OCI-LY3 (cell line): ENCODE data around the gene WNT2.
"Not testable (repeated sequence)": the region's sequence is repeated elsewhere in the genome, so short reads cannot be mapped to it uniquely, and the experiment has no call there.

Experiments
- H2AFZ ChIP-seq: fragments of 200-600, 300-600 bp; shearing (Covaris generic); 2 replicates; pipeline ENCODE4 v1.6.0; 2014; ENCODE audit warnings: antibody characterized with exemption, low read depth, low read length
- H3K27ac ChIP-seq: fragments of 200-600, 300-600 bp; sonication (generic); 2 replicates; pipeline ENCODE4 v1.5.1; 2014; ENCODE audit warnings: mild to moderate bottlenecking, low read length, moderate library complexity, mixed read lengths
- H3K27me3 ChIP-seq: fragments of 200-600, 300-600 bp; sonication (generic); 2 replicates; pipeline ENCODE4 v1.6.1; 2014; ENCODE audit warnings: low read depth, low read length, mixed read lengths
- H3K36me3 ChIP-seq: fragments of 200-600, 300-600 bp; sonication (generic); replicated peaks from 2 replicates; pipeline ENCODE3; 2014; ENCODE audit warnings: low read depth, low read length, mixed read lengths
- H3K4me1 ChIP-seq: fragments of 300-600, 200-600 bp; sonication (generic); 2 replicates; pipeline ENCODE4 v1.6.1; 2014; ENCODE audit warnings: low read length, mixed read lengths
- H3K4me2 ChIP-seq: fragments of 200-600, 300-600 bp; sonication (generic); 2 replicates; pipeline ENCODE4 v1.6.1; 2014; ENCODE audit warnings: low read length, mixed read lengths
- H3K4me3 ChIP-seq: fragments of 300-600, 200-600 bp; sonication (generic); 2 replicates; pipeline ENCODE4 v1.5.1; 2014; ENCODE audit warnings: antibody characterized with exemption, mild to moderate bottlenecking, low read length, moderate library complexity
- H3K79me2 ChIP-seq: fragments of 300-600, 200-600 bp; shearing (Covaris generic); 2 replicates; pipeline ENCODE4 v1.6.1; 2014; ENCODE audit warnings: mild to moderate bottlenecking, low read length, mixed read lengths
- H3K9ac ChIP-seq: fragments of 300-600, 200-600 bp; shearing (Covaris generic); 2 replicates; pipeline ENCODE4 v1.6.0; 2014; ENCODE audit warnings: mild to moderate bottlenecking, low read length, moderate library complexity
- H3K9me3 ChIP-seq: fragments of 200-600, 300-600 bp; shearing (Covaris generic); 2 replicates; pipeline ENCODE4 v1.6.1; 2014; ENCODE audit warnings: low read length, mixed read lengths; ENCODE audit not compliant: insufficient read depth
- H4K20me1 ChIP-seq: fragments of 200-600, 300-600 bp; sonication (generic); 2 replicates; pipeline ENCODE4 v1.6.1; 2016; ENCODE audit warnings: low read length, mixed read lengths; ENCODE audit not compliant: insufficient read depth
- EZH2phosphoT487 ChIP-seq: fragments of 200-600 bp; shearing (Covaris generic); IDR thresholded peaks from 2 replicates; pipeline ENCODE4 v1.6.1; 2018; ENCODE audit warnings: antibody characterized with exemption, mixed run types, low read depth
- TF ChIP-seq, protein P1 (sequence below): fragments of 200-600, 300-600 bp; sonication (generic); IDR thresholded peaks from 2 replicates; pipeline ENCODE4 v1.5.1; 2014; ENCODE audit warnings: antibody characterized with exemption, low read length, low read depth

The WNT2 gene

DNA sequence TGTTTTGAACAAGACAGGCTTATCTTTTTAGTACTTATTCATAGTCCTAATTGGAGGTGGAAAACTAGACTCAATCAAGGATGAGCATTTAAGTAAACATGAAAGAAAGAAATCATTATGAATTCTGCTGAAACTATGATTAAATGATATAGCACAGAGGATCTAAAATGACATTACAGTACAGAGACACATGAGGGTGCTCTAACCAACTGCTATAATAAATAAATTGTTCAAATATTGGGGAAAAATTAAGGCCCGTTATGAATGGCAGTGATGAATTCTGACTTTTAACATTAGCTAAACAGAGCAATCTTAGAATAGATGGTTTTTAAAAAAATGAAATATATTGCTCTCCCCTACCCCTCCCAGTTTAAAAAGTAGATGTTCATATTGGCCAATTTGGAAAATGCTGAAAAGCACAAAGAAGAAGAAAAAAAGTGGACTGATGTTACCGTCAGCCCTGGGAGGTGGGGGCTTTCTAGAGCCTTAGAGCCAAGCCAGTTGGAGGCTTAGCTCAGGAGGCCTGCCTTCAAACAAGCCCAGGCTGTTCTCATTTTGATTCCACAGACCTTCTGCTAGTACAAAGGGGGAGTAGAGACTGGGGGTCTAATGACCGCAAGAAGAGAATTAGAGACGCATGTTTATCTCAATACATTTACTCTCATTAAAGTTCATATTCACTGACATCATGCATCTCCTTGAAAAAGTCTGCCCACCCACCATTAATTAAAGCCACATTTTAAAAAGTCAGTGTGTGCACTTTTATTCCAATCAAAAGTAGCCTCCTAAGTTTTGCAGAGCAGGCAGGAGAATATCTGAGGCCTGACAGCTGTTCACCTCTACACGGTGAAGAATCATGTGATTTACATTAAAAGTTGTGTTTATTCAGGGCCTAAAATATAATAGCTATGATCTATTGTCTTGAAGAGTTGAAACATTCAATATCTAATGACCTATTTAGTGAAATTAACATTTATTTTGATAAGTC is 10.0 kb downstream of the WNT2 start:
- H2AFZ ChIP-seq = no peak overlapping the region
- H3K4me2 ChIP-seq = no peak overlapping the region
- H3K27me3 ChIP-seq = no peaks in the 10 kb centered on the region
- H3K4me3 ChIP-seq = no peak overlapping the region
- no peak overlapping the region for H3K27ac ChIP-seq
- no peaks in the 10 kb centered on the region for H3K4me1 ChIP-seq
- no peak overlapping the region for H3K9ac ChIP-seq
- no peaks in the 10 kb centered on the region for H3K36me3 ChIP-seq
- TF ChIP-seq EZH2phosphoT487 = no peak
- TF ChIP-seq, protein P1, sequence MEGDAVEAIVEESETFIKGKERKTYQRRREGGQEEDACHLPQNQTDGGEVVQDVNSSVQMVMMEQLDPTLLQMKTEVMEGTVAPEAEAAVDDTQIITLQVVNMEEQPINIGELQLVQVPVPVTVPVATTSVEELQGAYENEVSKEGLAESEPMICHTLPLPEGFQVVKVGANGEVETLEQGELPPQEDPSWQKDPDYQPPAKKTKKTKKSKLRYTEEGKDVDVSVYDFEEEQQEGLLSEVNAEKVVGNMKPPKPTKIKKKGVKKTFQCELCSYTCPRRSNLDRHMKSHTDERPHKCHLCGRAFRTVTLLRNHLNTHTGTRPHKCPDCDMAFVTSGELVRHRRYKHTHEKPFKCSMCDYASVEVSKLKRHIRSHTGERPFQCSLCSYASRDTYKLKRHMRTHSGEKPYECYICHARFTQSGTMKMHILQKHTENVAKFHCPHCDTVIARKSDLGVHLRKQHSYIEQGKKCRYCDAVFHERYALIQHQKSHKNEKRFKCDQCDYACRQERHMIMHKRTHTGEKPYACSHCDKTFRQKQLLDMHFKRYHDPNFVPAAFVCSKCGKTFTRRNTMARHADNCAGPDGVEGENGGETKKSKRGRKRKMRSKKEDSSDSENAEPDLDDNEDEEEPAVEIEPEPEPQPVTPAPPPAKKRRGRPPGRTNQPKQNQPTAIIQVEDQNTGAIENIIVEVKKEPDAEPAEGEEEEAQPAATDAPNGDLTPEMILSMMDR = peak; percentile 45
- H3K79me2 ChIP-seq = no peaks in the 10 kb centered on the region
- H4K20me1 ChIP-seq = no peaks in the 10 kb centered on the region
- H3K9me3 ChIP-seq = no peaks in the 10 kb centered on the region

DNA sequence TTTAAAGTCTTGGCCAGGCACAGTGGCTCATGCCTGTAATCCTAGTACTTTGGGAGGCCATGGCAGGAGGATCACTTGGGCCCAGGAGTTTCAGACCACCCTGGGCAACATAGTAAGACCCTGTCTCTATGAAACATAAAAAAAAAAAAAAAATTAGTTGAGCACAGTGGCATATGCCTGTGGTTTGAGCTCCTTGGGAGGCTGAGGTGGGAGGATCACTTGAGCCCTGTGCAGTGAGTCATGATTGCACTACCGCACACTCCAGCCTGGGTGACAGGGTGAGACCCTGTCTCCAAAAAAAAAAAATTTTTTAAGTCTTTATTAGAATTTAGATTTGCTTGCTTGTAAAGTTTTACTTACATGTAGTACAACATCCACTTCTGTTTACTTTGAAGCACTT is 14.0 kb downstream of the WNT2 start:
- Histone ChIP-seq H3K36me3 (no peaks in the 10 kb centered on the region), H3K4me2 (no peak overlapping the region), H3K27me3 (no peaks in the 10 kb centered on the region), H3K79me2 (no peaks in the 10 kb centered on the region), H2AFZ (no peak overlapping the region), H3K4me3 (no peak overlapping the region), H3K4me1 (no peaks in the 10 kb centered on the region), H3K27ac (no peak overlapping the region), H3K9ac (no peak overlapping the region), H3K9me3 (no peaks in the 10 kb centered on the region), H4K20me1 (no peaks in the 10 kb centered on the region)
- TF ChIP-seq, protein P1 = no peak
- TF ChIP-seq EZH2phosphoT487 = no peak

GRCh38 chr7:117302396-117302795 is 20.5 kb downstream of the WNT2 start:
- Histone ChIP-seq H4K20me1 (no peaks in the 10 kb centered on the region), H3K4me1 (no peaks in the 10 kb centered on the region), H3K9ac (no peak overlapping the region), H3K27me3 (0 out of 2 replicates have a peak, but pooled peaks cover 7% of the 10 kb centered on the region), H3K4me3 (no peak overlapping the region), H3K27ac (no peak overlapping the region), H3K4me2 (no peak overlapping the region), H3K79me2 (no peaks in the 10 kb centered on the region), H3K36me3 (no peaks in the 10 kb centered on the region), H3K9me3 (no peaks in the 10 kb centered on the region), H2AFZ (no peak overlapping the region)
- TF ChIP-seq, protein P1 = no peak
- no peak for TF ChIP-seq EZH2phosphoT487

- not testable (repeated sequence) for H3K36me3 ChIP-seq, H3K4me1 ChIP-seq, H3K4me3 ChIP-seq, H2AFZ ChIP-seq, H3K9me3 ChIP-seq, H3K4me2 ChIP-seq, H3K27ac ChIP-seq, H3K9ac ChIP-seq, H3K27me3 ChIP-seq, H3K79me2 ChIP-seq, H4K20me1 ChIP-seq
Measured at GRCh38 chr7:117300506-117300905, 22.4 kb downstream of the WNT2 start.
